ENCODE measurements around the gene CPED1.

CPED1 gene

GRCh38 chr7:121159553-121159952 lies 171.0 kb downstream of the CPED1 start:
- TF ChIP-seq CTCF (conservative IDR thresholded peaks at IDR 0.05; ENCODE audit: low read length), result no peak
- no peak for DNase-seq (ENCODE audit: low read depth)
- no peak overlapping the region for H3K4me3 ChIP-seq (ENCODE audit: low read length)

- DNase-seq (ENCODE audit: low read depth), result no peak
- no peak overlapping the region for H3K4me3 ChIP-seq (ENCODE audit: low read length)
- no peak for TF ChIP-seq CTCF (conservative IDR thresholded peaks at IDR 0.05; ENCODE audit: low read length)
Observed at GRCh38 chr7:121160150-121161008, 171.9 kb downstream of the CPED1 start.

- no peak for TF ChIP-seq CTCF (conservative IDR thresholded peaks at IDR 0.05; ENCODE audit: low read length)
- no peak for DNase-seq (ENCODE audit: low read depth)
- no peak overlapping the region for H3K4me3 ChIP-seq (ENCODE audit: low read length)
Observed at GRCh38 chr7:121163699-121164098, 175.2 kb downstream of the CPED1 start.

- DNase-seq (ENCODE audit: low read depth), result no peak
- TF ChIP-seq CTCF (conservative IDR thresholded peaks at IDR 0.05; ENCODE audit: low read length), result no peak
- no peak overlapping the region for H3K4me3 ChIP-seq (ENCODE audit: low read length)
Observed at GRCh38 chr7:121164247-121164646, 175.7 kb downstream of the CPED1 start.

DNA sequence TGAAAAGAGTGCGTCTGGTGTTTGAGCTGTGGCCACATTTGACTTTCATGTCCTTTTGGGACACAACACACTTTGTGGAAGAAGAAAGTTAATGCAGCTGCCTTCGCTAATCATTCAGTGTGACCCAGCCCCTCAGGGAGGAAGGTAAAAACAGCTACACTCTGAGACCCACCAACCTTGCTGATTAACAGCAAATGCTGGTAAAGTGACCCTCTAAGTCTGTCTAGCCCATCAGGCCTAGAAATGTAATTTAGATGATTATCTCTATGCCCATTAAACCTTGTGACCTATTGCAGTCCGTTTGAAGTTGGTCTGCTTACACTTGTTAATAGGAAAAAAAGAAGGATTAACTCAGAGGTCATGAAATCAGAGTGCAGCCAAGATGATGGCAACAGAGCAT lies 178.4 kb downstream of the CPED1 start:
- H3K4me3 ChIP-seq (ENCODE audit: low read length), result no peak overlapping the region
- no peak for DNase-seq (ENCODE audit: low read depth)
- no peak for TF ChIP-seq CTCF (conservative IDR thresholded peaks at IDR 0.05; ENCODE audit: low read length)

- H3K4me3 ChIP-seq (ENCODE audit: low read length), result no peak overlapping the region
- DNase-seq (ENCODE audit: low read depth), result peak; percentile 25
- no peak for TF ChIP-seq CTCF (conservative IDR thresholded peaks at IDR 0.05; ENCODE audit: low read length)
Observed at GRCh38 chr7:121167971-121168370, 179.5 kb downstream of the CPED1 start.

DNA sequence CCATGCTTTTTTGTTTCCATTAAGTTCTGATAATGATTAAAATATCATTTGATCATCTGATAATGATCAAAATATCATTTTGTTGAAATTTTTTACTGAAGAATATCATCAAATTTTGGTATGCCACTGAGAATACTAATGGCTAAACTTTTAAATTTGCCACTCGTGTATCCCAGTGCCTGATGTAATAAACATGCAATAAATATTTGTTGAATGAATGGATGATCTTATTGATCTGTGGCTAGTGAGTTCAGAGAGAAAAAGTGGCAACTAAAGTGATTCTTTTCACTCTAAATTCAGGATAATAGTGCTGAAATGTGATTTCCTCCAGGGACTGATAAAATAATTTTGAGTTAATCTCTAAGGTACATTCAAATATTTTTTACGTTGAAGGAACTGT lies 181.0 kb downstream of the CPED1 start:
- TF ChIP-seq CTCF (conservative IDR thresholded peaks at IDR 0.05; ENCODE audit: low read length), result no peak
- DNase-seq (ENCODE audit: low read depth), result no peak
- no peak overlapping the region for H3K4me3 ChIP-seq (ENCODE audit: low read length)

All from AG10803 (cell line).